ENCODE results near the gene TMEM138. TPM values are rescaled to one million over a fixed set of nuclear protein-coding genes. Genes with fewer than 3 reads are reported as not detected.

The TMEM138 gene
- total and polyA plus RNA-seq, 9 donors = 21.5 to 115 (median 53.4) TPM

- WGBS, 3 donors = 82 to 92% (median 83%) methylated on average over 2 of the region's 2 CpGs
- H3K36me3 ChIP-seq = no peaks in the 10 kb centered on the region
- no peak for TF ChIP-seq CTCF (IDR thresholded peaks at IDR 0.05)
- TF ChIP-seq POLR2A (IDR thresholded peaks at IDR 0.05) = no peak
- TF ChIP-seq EP300 (IDR thresholded peaks at IDR 0.05) = no peak
Observed at GRCh38 chr11:61414547-61414946, 52.4 kb downstream of the TMEM138 start.

GRCh38 chr11:61415381-61415780 lies 53.2 kb downstream of the TMEM138 start:
- Histone ChIP-seq H3K9me3 (no peaks in the 10 kb centered on the region), H3K27ac (no peak overlapping the region), H3K27me3 (no peaks in the 10 kb centered on the region), H3K4me1 (ENCODE audit: insufficient read depth) (no peaks in the 10 kb centered on the region), H3K4me3 (no peak overlapping the region), H3K36me3 (no peaks in the 10 kb centered on the region)
- intact Hi-C loops (cut with DNase I) = no loop called here
- 92 to 93% (median 93%) methylated on average over 6 of the region's 6 CpGs for WGBS, 3 donors
- no peak for TF ChIP-seq EP300 (IDR thresholded peaks at IDR 0.05)
- no peak for TF ChIP-seq CTCF (IDR thresholded peaks at IDR 0.05)
- no peak for TF ChIP-seq POLR2A (IDR thresholded peaks at IDR 0.05)
- DNase-seq = no peak

More at GRCh38 chr11:61414547-61414946, 52.4 kb downstream of the TMEM138 start:
- Histone ChIP-seq H3K4me1 (ENCODE audit: insufficient read depth) (no peaks in the 10 kb centered on the region), H3K4me3 (no peak overlapping the region), H3K27ac (no peak overlapping the region), H3K27me3 (no peaks in the 10 kb centered on the region), H3K9me3 (no peaks in the 10 kb centered on the region)
- intact Hi-C loops (cut with DNase I) = no loop called here
- no peak for DNase-seq

GRCh38 chr11:61416941-61417340 lies 54.8 kb downstream of the TMEM138 start:
- no peak overlapping the region for H3K27ac ChIP-seq
- no peak for DNase-seq
- WGBS, 3 donors = 48 to 59% (median 54%) methylated on average over 3 of the region's 3 CpGs
- intact Hi-C loops (cut with DNase I) = no loop called here
- no peaks in the 10 kb centered on the region for H3K4me1 ChIP-seq (ENCODE audit: insufficient read depth)
- no peaks in the 10 kb centered on the region for H3K9me3 ChIP-seq
- no peaks in the 10 kb centered on the region for H3K27me3 ChIP-seq
- no peaks in the 10 kb centered on the region for H3K36me3 ChIP-seq
- no peak overlapping the region for H3K4me3 ChIP-seq
- TF ChIP-seq EP300 (IDR thresholded peaks at IDR 0.05) (no peak), CTCF (IDR thresholded peaks at IDR 0.05) (no peak), POLR2A (IDR thresholded peaks at IDR 0.05) (no peak)

- no peak overlapping the region for H3K27ac ChIP-seq
- H3K27me3 ChIP-seq = no peaks in the 10 kb centered on the region
- 71 to 79% (median 79%) methylated on average over 2 of the region's 2 CpGs for WGBS, 3 donors
- no peak for DNase-seq
- TF ChIP-seq POLR2A (IDR thresholded peaks at IDR 0.05) = no peak
- no peak for TF ChIP-seq CTCF (IDR thresholded peaks at IDR 0.05)
- no peak for TF ChIP-seq EP300 (IDR thresholded peaks at IDR 0.05)
- H3K9me3 ChIP-seq = no peaks in the 10 kb centered on the region
- H3K4me3 ChIP-seq = no peak overlapping the region
- H3K4me1 ChIP-seq (ENCODE audit: insufficient read depth) = no peaks in the 10 kb centered on the region
- intact Hi-C loops (cut with DNase I) = no loop called here
- no peaks in the 10 kb centered on the region for H3K36me3 ChIP-seq
Observed at GRCh38 chr11:61417670-61418069, 55.5 kb downstream of the TMEM138 start.

GRCh38 chr11:61418136-61418535 lies 56.0 kb downstream of the TMEM138 start:
- H3K9me3 ChIP-seq = no peaks in the 10 kb centered on the region
- no peaks in the 10 kb centered on the region for H3K36me3 ChIP-seq
- intact Hi-C loops (cut with DNase I) = no loop called here
- H3K4me3 ChIP-seq = no peak overlapping the region
- H3K27ac ChIP-seq = no peak overlapping the region
- no peaks in the 10 kb centered on the region for H3K27me3 ChIP-seq
- no peaks in the 10 kb centered on the region for H3K4me1 ChIP-seq (ENCODE audit: insufficient read depth)
- no peak for TF ChIP-seq CTCF (IDR thresholded peaks at IDR 0.05)
- TF ChIP-seq EP300 (IDR thresholded peaks at IDR 0.05) = no peak
- TF ChIP-seq POLR2A (IDR thresholded peaks at IDR 0.05) = no peak
- DNase-seq = no peak
